Measurements from ENCODE around the gene ST8SIA5.

DNA sequence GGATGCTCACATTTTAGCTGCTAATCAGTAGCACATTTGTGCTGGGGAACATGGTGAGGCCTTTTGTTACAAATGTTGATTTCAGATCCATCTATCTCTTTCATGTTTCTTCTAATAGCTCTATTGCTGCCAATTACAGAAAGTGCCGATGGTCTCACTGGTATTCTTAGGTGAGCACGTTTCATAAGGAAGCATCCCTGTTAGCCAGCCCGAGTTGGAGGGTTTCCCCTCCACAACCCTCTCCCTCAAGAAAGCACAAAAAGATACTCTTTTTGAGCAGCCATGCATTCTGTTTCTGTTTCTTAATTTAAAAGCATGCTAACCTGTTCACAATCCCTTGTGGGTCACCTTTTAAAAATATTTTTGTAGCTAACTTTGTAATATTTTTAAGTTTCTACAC lies 30.8 kb upstream of the ST8SIA5 start:
- TF ChIP-seq, protein P1, sequence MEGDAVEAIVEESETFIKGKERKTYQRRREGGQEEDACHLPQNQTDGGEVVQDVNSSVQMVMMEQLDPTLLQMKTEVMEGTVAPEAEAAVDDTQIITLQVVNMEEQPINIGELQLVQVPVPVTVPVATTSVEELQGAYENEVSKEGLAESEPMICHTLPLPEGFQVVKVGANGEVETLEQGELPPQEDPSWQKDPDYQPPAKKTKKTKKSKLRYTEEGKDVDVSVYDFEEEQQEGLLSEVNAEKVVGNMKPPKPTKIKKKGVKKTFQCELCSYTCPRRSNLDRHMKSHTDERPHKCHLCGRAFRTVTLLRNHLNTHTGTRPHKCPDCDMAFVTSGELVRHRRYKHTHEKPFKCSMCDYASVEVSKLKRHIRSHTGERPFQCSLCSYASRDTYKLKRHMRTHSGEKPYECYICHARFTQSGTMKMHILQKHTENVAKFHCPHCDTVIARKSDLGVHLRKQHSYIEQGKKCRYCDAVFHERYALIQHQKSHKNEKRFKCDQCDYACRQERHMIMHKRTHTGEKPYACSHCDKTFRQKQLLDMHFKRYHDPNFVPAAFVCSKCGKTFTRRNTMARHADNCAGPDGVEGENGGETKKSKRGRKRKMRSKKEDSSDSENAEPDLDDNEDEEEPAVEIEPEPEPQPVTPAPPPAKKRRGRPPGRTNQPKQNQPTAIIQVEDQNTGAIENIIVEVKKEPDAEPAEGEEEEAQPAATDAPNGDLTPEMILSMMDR (IDR thresholded peaks at IDR 0.05; ENCODE audit: poor library complexity, severe bottlenecking): no peak
- TF ChIP-seq MXI1 (conservative IDR thresholded peaks at IDR 0.05; ENCODE audit: poor library complexity, severe bottlenecking) (no peak), TAF1 (IDR thresholded peaks at IDR 0.05; ENCODE audit: low read depth) (no peak), EZH2 (IDR thresholded peaks at IDR 0.05; ENCODE audit: borderline replicate concordance, insufficient read depth, low read length, poor library complexity, severe bottlenecking) (no peak), POLR2AphosphoS5 (IDR thresholded peaks at IDR 0.05) (no peak)
- TF ChIP-seq, protein P2, sequence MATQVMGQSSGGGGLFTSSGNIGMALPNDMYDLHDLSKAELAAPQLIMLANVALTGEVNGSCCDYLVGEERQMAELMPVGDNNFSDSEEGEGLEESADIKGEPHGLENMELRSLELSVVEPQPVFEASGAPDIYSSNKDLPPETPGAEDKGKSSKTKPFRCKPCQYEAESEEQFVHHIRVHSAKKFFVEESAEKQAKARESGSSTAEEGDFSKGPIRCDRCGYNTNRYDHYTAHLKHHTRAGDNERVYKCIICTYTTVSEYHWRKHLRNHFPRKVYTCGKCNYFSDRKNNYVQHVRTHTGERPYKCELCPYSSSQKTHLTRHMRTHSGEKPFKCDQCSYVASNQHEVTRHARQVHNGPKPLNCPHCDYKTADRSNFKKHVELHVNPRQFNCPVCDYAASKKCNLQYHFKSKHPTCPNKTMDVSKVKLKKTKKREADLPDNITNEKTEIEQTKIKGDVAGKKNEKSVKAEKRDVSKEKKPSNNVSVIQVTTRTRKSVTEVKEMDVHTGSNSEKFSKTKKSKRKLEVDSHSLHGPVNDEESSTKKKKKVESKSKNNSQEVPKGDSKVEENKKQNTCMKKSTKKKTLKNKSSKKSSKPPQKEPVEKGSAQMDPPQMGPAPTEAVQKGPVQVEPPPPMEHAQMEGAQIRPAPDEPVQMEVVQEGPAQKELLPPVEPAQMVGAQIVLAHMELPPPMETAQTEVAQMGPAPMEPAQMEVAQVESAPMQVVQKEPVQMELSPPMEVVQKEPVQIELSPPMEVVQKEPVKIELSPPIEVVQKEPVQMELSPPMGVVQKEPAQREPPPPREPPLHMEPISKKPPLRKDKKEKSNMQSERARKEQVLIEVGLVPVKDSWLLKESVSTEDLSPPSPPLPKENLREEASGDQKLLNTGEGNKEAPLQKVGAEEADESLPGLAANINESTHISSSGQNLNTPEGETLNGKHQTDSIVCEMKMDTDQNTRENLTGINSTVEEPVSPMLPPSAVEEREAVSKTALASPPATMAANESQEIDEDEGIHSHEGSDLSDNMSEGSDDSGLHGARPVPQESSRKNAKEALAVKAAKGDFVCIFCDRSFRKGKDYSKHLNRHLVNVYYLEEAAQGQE (IDR thresholded peaks at IDR 0.05; ENCODE audit: borderline replicate concordance): no peak

All from neural cell (in vitro differentiated cells).